ENCODE results near the gene IQCE. TPM values are rescaled to one million over a fixed set of nuclear protein-coding genes. Genes with fewer than 3 reads are reported as not detected.

Gene IQCE
- polyA plus RNA-seq, 1 donor from 2014 or later: 21.2 TPM

GRCh38 chr7:2621948-2622640, 63.3 kb downstream of the IQCE start:
- Histone ChIP-seq H3K9ac (ENCODE audit: low read length) (no peak overlapping the region), H2AFZ (ENCODE audit: low read depth, low read length) (no peak overlapping the region), H3K9me3 (ENCODE audit: low read length) (no peaks in the 10 kb centered on the region), H3F3A (ENCODE audit: insufficient read depth, low read length, poor library complexity, severe bottlenecking) (no peaks in the 10 kb centered on the region), H4K20me1 (ENCODE audit: insufficient read depth) (no peaks in the 10 kb centered on the region), H3K9me2 (ENCODE audit: insufficient read depth, low read length) (no peaks in the 10 kb centered on the region), H3K36me3 (ENCODE audit: insufficient read depth, low read length) (no peaks in the 10 kb centered on the region), H3K27me3 (ENCODE audit: insufficient read depth, low read depth, low read length) (no peaks in the 10 kb centered on the region), H3K4me2 (ENCODE audit: low read length) (no peak overlapping the region), H3K79me2 (replicated peaks; ENCODE audit: insufficient read depth, low read length) (no peaks in the 10 kb centered on the region), H3K27ac (ENCODE audit: low read length) (no peak overlapping the region), H3K4me3 (ENCODE audit: low read length) (no peak overlapping the region)
- TF ChIP-seq TAF1 (IDR thresholded peaks at IDR 0.05; ENCODE audit: low read depth) (no peak), EZH2 (IDR thresholded peaks at IDR 0.05; ENCODE audit: borderline replicate concordance, insufficient read depth, low read length, poor library complexity, severe bottlenecking) (no peak), EP300 (conservative IDR thresholded peaks at IDR 0.05; ENCODE audit: poor library complexity, severe bottlenecking) (no peak), POLR2AphosphoS5 (IDR thresholded peaks at IDR 0.05) (no peak), SMC3 (conservative IDR thresholded peaks at IDR 0.05; ENCODE audit: poor library complexity) (no peak), MXI1 (conservative IDR thresholded peaks at IDR 0.05; ENCODE audit: poor library complexity, severe bottlenecking) (no peak), RAD21 (conservative IDR thresholded peaks at IDR 0.05) (no peak), REST (IDR thresholded peaks at IDR 0.05; ENCODE audit: borderline replicate concordance) (no peak)
- TF ChIP-seq, protein P1, sequence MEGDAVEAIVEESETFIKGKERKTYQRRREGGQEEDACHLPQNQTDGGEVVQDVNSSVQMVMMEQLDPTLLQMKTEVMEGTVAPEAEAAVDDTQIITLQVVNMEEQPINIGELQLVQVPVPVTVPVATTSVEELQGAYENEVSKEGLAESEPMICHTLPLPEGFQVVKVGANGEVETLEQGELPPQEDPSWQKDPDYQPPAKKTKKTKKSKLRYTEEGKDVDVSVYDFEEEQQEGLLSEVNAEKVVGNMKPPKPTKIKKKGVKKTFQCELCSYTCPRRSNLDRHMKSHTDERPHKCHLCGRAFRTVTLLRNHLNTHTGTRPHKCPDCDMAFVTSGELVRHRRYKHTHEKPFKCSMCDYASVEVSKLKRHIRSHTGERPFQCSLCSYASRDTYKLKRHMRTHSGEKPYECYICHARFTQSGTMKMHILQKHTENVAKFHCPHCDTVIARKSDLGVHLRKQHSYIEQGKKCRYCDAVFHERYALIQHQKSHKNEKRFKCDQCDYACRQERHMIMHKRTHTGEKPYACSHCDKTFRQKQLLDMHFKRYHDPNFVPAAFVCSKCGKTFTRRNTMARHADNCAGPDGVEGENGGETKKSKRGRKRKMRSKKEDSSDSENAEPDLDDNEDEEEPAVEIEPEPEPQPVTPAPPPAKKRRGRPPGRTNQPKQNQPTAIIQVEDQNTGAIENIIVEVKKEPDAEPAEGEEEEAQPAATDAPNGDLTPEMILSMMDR (IDR thresholded peaks at IDR 0.05; ENCODE audit: poor library complexity, severe bottlenecking): no peak

GRCh38 chr7:2622869-2623697, 64.3 kb downstream of the IQCE start:
- Histone ChIP-seq H3K9me2 (ENCODE audit: insufficient read depth, low read length) (no peaks in the 10 kb centered on the region), H3K9me3 (ENCODE audit: low read length) (no peaks in the 10 kb centered on the region), H3K9ac (ENCODE audit: low read length) (no peak overlapping the region), H3K36me3 (ENCODE audit: insufficient read depth, low read length) (no peaks in the 10 kb centered on the region), H3K4me3 (ENCODE audit: low read length) (no peak overlapping the region), H3K4me2 (ENCODE audit: low read length) (no peak overlapping the region), H3F3A (ENCODE audit: insufficient read depth, low read length, poor library complexity, severe bottlenecking) (no peaks in the 10 kb centered on the region), H3K27me3 (ENCODE audit: insufficient read depth, low read depth, low read length) (no peaks in the 10 kb centered on the region), H3K27ac (ENCODE audit: low read length) (no peak overlapping the region), H3K79me2 (replicated peaks; ENCODE audit: insufficient read depth, low read length) (no peaks in the 10 kb centered on the region), H2AFZ (ENCODE audit: low read depth, low read length) (no peak overlapping the region), H4K20me1 (ENCODE audit: insufficient read depth) (no peaks in the 10 kb centered on the region)
- no peak for TF ChIP-seq RAD21 (conservative IDR thresholded peaks at IDR 0.05)
- no peak for TF ChIP-seq EP300 (conservative IDR thresholded peaks at IDR 0.05; ENCODE audit: poor library complexity, severe bottlenecking)
- no peak for TF ChIP-seq TAF1 (IDR thresholded peaks at IDR 0.05; ENCODE audit: low read depth)
- TF ChIP-seq REST (IDR thresholded peaks at IDR 0.05; ENCODE audit: borderline replicate concordance): no peak
- TF ChIP-seq, protein P1 (IDR thresholded peaks at IDR 0.05; ENCODE audit: poor library complexity, severe bottlenecking): no peak
- TF ChIP-seq SMC3 (conservative IDR thresholded peaks at IDR 0.05; ENCODE audit: poor library complexity): no peak
- no peak for TF ChIP-seq MXI1 (conservative IDR thresholded peaks at IDR 0.05; ENCODE audit: poor library complexity, severe bottlenecking)

All from neural cell (in vitro differentiated cells).